SK-N-SH (cell line): Measurements from ENCODE around the gene ERC2. TPM values are rescaled to one million over a fixed set of nuclear protein-coding genes. Genes with fewer than 3 reads are reported as not detected.

Source experiments
- CTCF ChIA-PET: fragments of 300-600, 350-600 bp; formaldehyde crosslinking; extraction: SDS; loops from one replicate; lab custom pipeline; 2021; lab: Yijun Ruan, JAX
- POLR2A ChIA-PET: fragments of 350-600 bp; sonication (Branson Sonifier 250); formaldehyde crosslinking; extraction: SDS; loops from one replicate; lab custom pipeline; 2020; ENCODE audit warnings: antibody characterized with exemption, inconsistent platforms; lab: Yijun Ruan, JAX
- DNase-seq: peaks from one replicate; pipeline ENCODE4 v3.0.0; 2012
- H2AFZ ChIP-seq: fragments of 200-600 bp; sonication (generic); 2 replicates; pipeline ENCODE4 v1.8.1; 2016; ENCODE audit warnings: antibody characterized with exemption, mild to moderate bottlenecking, low read depth
- H3F3A ChIP-seq: fragments of 200-600 bp; sonication (generic); replicated peaks from 2 replicates; pipeline ENCODE3; 2016; ENCODE audit warnings: antibody characterized with exemption, mild to moderate bottlenecking; ENCODE audit not compliant: insufficient read depth
- H3K27ac ChIP-seq, 2 experiments: fragments of 200-500 bp in 1 of 2; fragments of 200-600 bp in 1 of 2; sonication (Bioruptor generic) in 1 of 2; sonication (generic), shearing (Covaris generic) in 1 of 2; 2 replicates each; pipeline versions ENCODE4 v1.5.1 to v1.6.1; 2014 to 2016; ENCODE audit warnings: low read depth in 2 of 2, inconsistent platforms in 1 of 2, low read length in 1 of 2, mild to moderate bottlenecking in 1 of 2, mixed read lengths in 1 of 2
- H3K27me3 ChIP-seq: fragments of 200-600 bp; sonication (generic), shearing (Covaris generic); 2 replicates; pipeline ENCODE4 v1.6.1; 2016; ENCODE audit warnings: mixed run types; ENCODE audit not compliant: insufficient read depth
- H3K36me3 ChIP-seq, 2 experiments: fragments of 200-500 bp in 1 of 2; fragments of 200-600 bp in 1 of 2; sonication (Bioruptor generic) in 1 of 2; sonication (generic) in 1 of 2; replicated peaks in 1 of 2; 2 replicates each; pipeline versions ENCODE3 to v1.5.1; 2014 to 2016; ENCODE audit warnings: low read length in 1 of 2, mild to moderate bottlenecking in 1 of 2; ENCODE audit not compliant: insufficient read depth in 2 of 2, control insufficient read depth in 1 of 2
- H3K4me1 ChIP-seq, 2 experiments: fragments of 200-500 bp in 1 of 2; fragments of 200-600 bp in 1 of 2; sonication (Bioruptor generic) in 1 of 2; sonication (generic), shearing (Covaris generic) in 1 of 2; 2 replicates each; pipeline versions ENCODE4 v1.5.1 to v1.6.1; 2014 to 2016; ENCODE audit warnings: low read depth in 1 of 2, low read length in 1 of 2, mixed run types in 1 of 2; ENCODE audit not compliant: insufficient read depth in 2 of 2, control insufficient read depth in 1 of 2
- H3K4me2 ChIP-seq: fragments of 200-600 bp; sonication (generic), shearing (Covaris generic); 2 replicates; pipeline ENCODE4 v1.6.1; 2017; ENCODE audit warnings: mixed run types
- H3K4me3 ChIP-seq, 2 experiments: fragments of 200-500 bp in 1 of 2; fragments of 200-600 bp in 1 of 2; sonication (Bioruptor generic) in 1 of 2; sonication (generic), shearing (Covaris generic) in 1 of 2; 2 replicates each; pipeline versions ENCODE4 v1.5.1 to v1.8.1; 2014 to 2016; ENCODE audit warnings: low read depth in 2 of 2, inconsistent platforms in 1 of 2, low read length in 1 of 2, mild to moderate bottlenecking in 1 of 2, mixed read lengths in 1 of 2, moderate library complexity in 1 of 2
- H3K79me2 ChIP-seq: fragments of 200-600 bp; sonication (generic); 2 replicates; pipeline ENCODE4 v1.8.1; 2017; ENCODE audit warnings: mild to moderate bottlenecking; ENCODE audit not compliant: insufficient read depth
- H3K9ac ChIP-seq: fragments of 200-600 bp; sonication (generic); 2 replicates; pipeline ENCODE4 v1.6.1; 2017; ENCODE audit warnings: mixed run types
- H3K9me2 ChIP-seq: fragments of 200-600 bp; sonication (generic); 2 replicates; pipeline ENCODE4 v1.6.1; 2017; ENCODE audit warnings: mixed run types
- H3K9me3 ChIP-seq: fragments of 200-600 bp; sonication (generic); 2 replicates; pipeline ENCODE4 v1.6.1; 2017; ENCODE audit warnings: mixed run types, mild to moderate bottlenecking, moderate library complexity
- H4K20me1 ChIP-seq: fragments of 200-600 bp; sonication (generic); 2 replicates; pipeline ENCODE4 v1.6.1; 2017; ENCODE audit warnings: mild to moderate bottlenecking, mixed run types; ENCODE audit not compliant: insufficient read depth
- EZH2phosphoT487 ChIP-seq: fragments of 200-600 bp; sonication (generic); IDR thresholded peaks from 2 replicates; pipeline ENCODE4 v1.6.1; 2017; ENCODE audit warnings: low read depth, mixed run types, mild to moderate bottlenecking, antibody characterized with exemption, moderate library complexity, borderline replicate concordance
- FOXJ3 ChIP-seq: sonication (generic); formaldehyde crosslinking; IDR thresholded peaks from 2 replicates; pipeline ENCODE4 v1.5.1; 2020; ENCODE audit warnings: mild to moderate bottlenecking, missing genetic modification reagents
- FOXM1 ChIP-seq: IDR thresholded peaks from 2 replicates; pipeline ENCODE4 v1.4.0; 2012; ENCODE audit warnings: low read depth, mild to moderate bottlenecking
- GABPA ChIP-seq: IDR thresholded peaks from 2 replicates; pipeline ENCODE4 v1.4.0; 2012; ENCODE audit warnings: low read depth, mild to moderate bottlenecking
- RAD21 ChIP-seq: IDR thresholded peaks from 2 replicates; pipeline ENCODE4 v1.6.1; 2012; ENCODE audit warnings: mild to moderate bottlenecking, low read length
- SIN3A ChIP-seq: IDR thresholded peaks from 2 replicates; pipeline ENCODE4 v1.6.1; 2012; ENCODE audit warnings: low read depth, mild to moderate bottlenecking, low read length, moderate library complexity, borderline replicate concordance
- WGBS: methylation state at CpG from one replicate; pipeline ENCODE4 v1.1.6; 2017; ENCODE audit warnings: low lambda C conversion rate; 5-methylcytosine and 5-hydroxymethylcytosine counted together
- polyA plus RNA-seq, 3 experiments: library from polyadenylated mRNA; depleted of rRNA; stranded (reverse); fragments of >200 nt; gene quantifications; 2 replicates each; pipeline ENCODE4 v1.2.3, GENCODE V29; 2012
- TF ChIP-seq, protein P1 (sequence below): IDR thresholded peaks from 2 replicates; pipeline ENCODE4; 2012
- TF ChIP-seq, protein P2 (sequence below): fragments of 150-350 bp; IDR thresholded peaks from 2 replicates; pipeline ENCODE4 v1.6.1; 2017; ENCODE audit warnings: antibody characterized with exemption, low read length, low read depth, borderline replicate concordance
- TF ChIP-seq, protein P3 (sequence below): fragments of 200-600 bp; sonication (generic); IDR thresholded peaks from 2 replicates; pipeline ENCODE4 v1.6.1; 2017; ENCODE audit warnings: antibody characterized with exemption, mild to moderate bottlenecking, moderate library complexity
- TF ChIP-seq, protein P4 (sequence below): IDR thresholded peaks from 2 replicates; pipeline ENCODE4 v1.4.0; 2012; ENCODE audit warnings: low read depth
- TF ChIP-seq, protein P5 (sequence below): IDR thresholded peaks from 2 replicates; pipeline ENCODE4 v1.4.0; 2012; ENCODE audit warnings: low read depth, borderline replicate concordance

Gene ERC2
- polyA plus RNA-seq, 1 of the 3 experiments (the other 2 are of a cell fraction): 1.6 TPM

DNA sequence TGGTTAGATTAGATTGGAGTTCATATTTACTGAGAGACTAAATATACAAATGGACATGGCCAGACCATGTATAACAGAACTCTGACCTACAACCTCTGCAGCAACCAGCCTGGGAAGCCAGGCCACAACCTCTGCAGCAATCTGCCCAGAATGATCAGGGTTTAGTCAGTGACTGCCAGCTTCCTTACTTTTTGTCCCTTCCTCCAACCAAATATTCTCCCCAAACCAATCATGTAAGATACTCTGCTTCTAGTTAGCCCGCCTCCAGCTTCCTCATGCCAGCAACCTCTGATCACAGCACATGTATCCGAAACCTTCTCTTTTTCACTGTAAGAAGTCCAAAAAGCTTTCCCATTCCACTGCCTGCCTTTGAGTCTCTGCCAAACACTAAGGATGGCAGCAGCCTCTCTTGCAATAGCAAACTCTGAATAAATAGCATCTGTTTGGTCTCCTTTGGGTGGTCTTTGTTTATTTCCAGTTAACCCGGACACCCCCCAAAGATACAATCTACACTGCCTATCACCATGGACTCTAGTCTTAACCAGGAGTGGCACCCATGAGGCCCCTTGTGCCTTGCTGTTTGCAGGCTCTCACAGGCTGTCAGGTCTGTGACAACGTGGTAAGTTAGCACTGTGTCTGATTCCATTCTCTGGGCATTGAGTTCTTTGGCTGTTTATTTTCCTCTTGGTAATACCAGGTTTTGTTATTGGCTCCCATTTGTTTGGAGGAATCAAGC is 102.2 kb downstream of the ERC2 start:
- H3K4me1 ChIP-seq: no peaks in the 10 kb centered on the region; a peak in 1 of 4 replicates
- ChIA-PET POLR2A (no interaction called here), CTCF (interaction anchor here (0.8 to 1.0 kb wide), 2 partner anchors 26 to 128 kb away, joined by 4 to 5 read pairs; no protein-coding TSS in a partner anchor)
- H3K9me3 ChIP-seq: no peaks in the 10 kb centered on the region
- no peaks in the 10 kb centered on the region for H3K36me3 ChIP-seq
- no peak overlapping the region; the same call in 1 of the 2 replicates for H3K9ac ChIP-seq
- peak overlapping the region in 1 of 2 experiments; percentile 56; a peak in 2 of 4 replicates for H3K27ac ChIP-seq
- no peak for DNase-seq
- H3K79me2 ChIP-seq: no peaks in the 10 kb centered on the region
- no peaks in the 10 kb centered on the region for H3F3A ChIP-seq
- H4K20me1 ChIP-seq: no peaks in the 10 kb centered on the region
- peak overlapping the region; percentile 38; the same call in 1 of the 2 replicates for H3K4me2 ChIP-seq
- H2AFZ ChIP-seq: no peak overlapping the region
- 62% methylated on average over 4 of the region's 4 CpGs for WGBS
- no peak overlapping the region for H3K4me3 ChIP-seq
- no peaks in the 10 kb centered on the region for H3K9me2 ChIP-seq
- TF ChIP-seq, protein P1, sequence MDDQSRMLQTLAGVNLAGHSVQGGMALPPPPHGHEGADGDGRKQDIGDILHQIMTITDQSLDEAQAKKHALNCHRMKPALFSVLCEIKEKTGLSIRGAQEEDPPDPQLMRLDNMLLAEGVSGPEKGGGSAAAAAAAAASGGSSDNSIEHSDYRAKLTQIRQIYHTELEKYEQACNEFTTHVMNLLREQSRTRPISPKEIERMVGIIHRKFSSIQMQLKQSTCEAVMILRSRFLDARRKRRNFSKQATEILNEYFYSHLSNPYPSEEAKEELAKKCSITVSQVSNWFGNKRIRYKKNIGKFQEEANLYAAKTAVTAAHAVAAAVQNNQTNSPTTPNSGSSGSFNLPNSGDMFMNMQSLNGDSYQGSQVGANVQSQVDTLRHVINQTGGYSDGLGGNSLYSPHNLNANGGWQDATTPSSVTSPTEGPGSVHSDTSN: no peak
- no peak for TF ChIP-seq FOXM1
- no peak for TF ChIP-seq SIN3A
- no peak for TF ChIP-seq GABPA
- no peak for TF ChIP-seq EZH2phosphoT487
- TF ChIP-seq, protein P2, sequence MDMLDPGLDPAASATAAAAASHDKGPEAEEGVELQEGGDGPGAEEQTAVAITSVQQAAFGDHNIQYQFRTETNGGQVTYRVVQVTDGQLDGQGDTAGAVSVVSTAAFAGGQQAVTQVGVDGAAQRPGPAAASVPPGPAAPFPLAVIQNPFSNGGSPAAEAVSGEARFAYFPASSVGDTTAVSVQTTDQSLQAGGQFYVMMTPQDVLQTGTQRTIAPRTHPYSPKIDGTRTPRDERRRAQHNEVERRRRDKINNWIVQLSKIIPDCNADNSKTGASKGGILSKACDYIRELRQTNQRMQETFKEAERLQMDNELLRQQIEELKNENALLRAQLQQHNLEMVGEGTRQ: no peak
- no peak for TF ChIP-seq FOXJ3 (CRISPR knock-in tag)
- TF ChIP-seq, protein P3, sequence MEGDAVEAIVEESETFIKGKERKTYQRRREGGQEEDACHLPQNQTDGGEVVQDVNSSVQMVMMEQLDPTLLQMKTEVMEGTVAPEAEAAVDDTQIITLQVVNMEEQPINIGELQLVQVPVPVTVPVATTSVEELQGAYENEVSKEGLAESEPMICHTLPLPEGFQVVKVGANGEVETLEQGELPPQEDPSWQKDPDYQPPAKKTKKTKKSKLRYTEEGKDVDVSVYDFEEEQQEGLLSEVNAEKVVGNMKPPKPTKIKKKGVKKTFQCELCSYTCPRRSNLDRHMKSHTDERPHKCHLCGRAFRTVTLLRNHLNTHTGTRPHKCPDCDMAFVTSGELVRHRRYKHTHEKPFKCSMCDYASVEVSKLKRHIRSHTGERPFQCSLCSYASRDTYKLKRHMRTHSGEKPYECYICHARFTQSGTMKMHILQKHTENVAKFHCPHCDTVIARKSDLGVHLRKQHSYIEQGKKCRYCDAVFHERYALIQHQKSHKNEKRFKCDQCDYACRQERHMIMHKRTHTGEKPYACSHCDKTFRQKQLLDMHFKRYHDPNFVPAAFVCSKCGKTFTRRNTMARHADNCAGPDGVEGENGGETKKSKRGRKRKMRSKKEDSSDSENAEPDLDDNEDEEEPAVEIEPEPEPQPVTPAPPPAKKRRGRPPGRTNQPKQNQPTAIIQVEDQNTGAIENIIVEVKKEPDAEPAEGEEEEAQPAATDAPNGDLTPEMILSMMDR: no peak
- TF ChIP-seq, protein P4, sequence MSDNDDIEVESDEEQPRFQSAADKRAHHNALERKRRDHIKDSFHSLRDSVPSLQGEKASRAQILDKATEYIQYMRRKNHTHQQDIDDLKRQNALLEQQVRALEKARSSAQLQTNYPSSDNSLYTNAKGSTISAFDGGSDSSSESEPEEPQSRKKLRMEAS: no peak
- TF ChIP-seq, protein P5, sequence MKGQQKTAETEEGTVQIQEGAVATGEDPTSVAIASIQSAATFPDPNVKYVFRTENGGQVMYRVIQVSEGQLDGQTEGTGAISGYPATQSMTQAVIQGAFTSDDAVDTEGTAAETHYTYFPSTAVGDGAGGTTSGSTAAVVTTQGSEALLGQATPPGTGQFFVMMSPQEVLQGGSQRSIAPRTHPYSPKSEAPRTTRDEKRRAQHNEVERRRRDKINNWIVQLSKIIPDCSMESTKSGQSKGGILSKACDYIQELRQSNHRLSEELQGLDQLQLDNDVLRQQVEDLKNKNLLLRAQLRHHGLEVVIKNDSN: no peak
- no peak for TF ChIP-seq RAD21
- no peaks in the 10 kb centered on the region for H3K27me3 ChIP-seq
